Measurements from ENCODE around the gene TBC1D16. TPM values are rescaled to one million over a fixed set of nuclear protein-coding genes. Genes with fewer than 3 reads are reported as not detected.

The TBC1D16 gene
- total RNA-seq, 6 experiments from 2014 or later, result 15.1 to 25.5 (median 17.9) TPM

- H3K9me3 Mint-ChIP-seq, result no peaks in the 10 kb centered on the region
- no peaks in the 10 kb centered on the region; the same call in 1 of the 2 replicates for H3K27me3 Mint-ChIP-seq (ENCODE audit: insufficient read depth)
- no peak overlapping the region for H3K4me3 Mint-ChIP-seq
- DNase-seq, result no peak
- H3K27ac Mint-ChIP-seq, result no peak overlapping the region
- peaks cover 9% of the 10 kb centered on the region; the same call in 1 of the 2 replicates for H3K4me1 Mint-ChIP-seq (ENCODE audit: low read depth)
- TF ChIP-seq CTCF (IDR thresholded peaks at IDR 0.05), result no peak
- H3K36me3 Mint-ChIP-seq (ENCODE audit: low read depth), result no peaks in the 10 kb centered on the region
These were observed 57.2 kb downstream of the TBC1D16 start for GRCh38 chr17:79978548-79978855.

- peaks cover 5% of the 10 kb centered on the region; the same call in 1 of the 2 replicates for H3K4me1 Mint-ChIP-seq (ENCODE audit: low read depth)
- TF ChIP-seq CTCF (IDR thresholded peaks at IDR 0.05), result no peak
- H3K27ac Mint-ChIP-seq, result no peak overlapping the region
- H3K36me3 Mint-ChIP-seq (ENCODE audit: low read depth), result no peaks in the 10 kb centered on the region
- no peak overlapping the region for H3K4me3 Mint-ChIP-seq
- H3K27me3 Mint-ChIP-seq (ENCODE audit: insufficient read depth), result no peaks in the 10 kb centered on the region; the same call in 1 of the 2 replicates
- H3K9me3 Mint-ChIP-seq, result no peaks in the 10 kb centered on the region
- DNase-seq, result no peak
These were observed 57.7 kb downstream of the TBC1D16 start for GRCh38 chr17:79977708-79978547.

GRCh38 chr17:79977161-79977631 lies 58.5 kb downstream of the TBC1D16 start:
- no peaks in the 10 kb centered on the region for H3K9me3 Mint-ChIP-seq
- H3K27ac Mint-ChIP-seq, result no peak overlapping the region
- no peak for TF ChIP-seq CTCF (IDR thresholded peaks at IDR 0.05)
- no peak for DNase-seq
- peaks cover 5% of the 10 kb centered on the region; the same call in 1 of the 2 replicates for H3K4me1 Mint-ChIP-seq (ENCODE audit: low read depth)
- no peaks in the 10 kb centered on the region for H3K36me3 Mint-ChIP-seq (ENCODE audit: low read depth)
- no peaks in the 10 kb centered on the region; the same call in 1 of the 2 replicates for H3K27me3 Mint-ChIP-seq (ENCODE audit: insufficient read depth)
- H3K4me3 Mint-ChIP-seq, result no peak overlapping the region

GRCh38 chr17:79976451-79976850 lies 59.2 kb downstream of the TBC1D16 start:
- Mint-ChIP-seq H3K27me3 (ENCODE audit: insufficient read depth) (no peaks in the 10 kb centered on the region; the same call in 1 of the 2 replicates), H3K4me3 (no peak overlapping the region), H3K9me3 (no peaks in the 10 kb centered on the region), H3K4me1 (ENCODE audit: low read depth) (peaks cover 5% of the 10 kb centered on the region; the same call in 1 of the 2 replicates), H3K36me3 (ENCODE audit: low read depth) (no peaks in the 10 kb centered on the region), H3K27ac (no peak overlapping the region)
- DNase-seq, result no peak
- no peak for TF ChIP-seq CTCF (IDR thresholded peaks at IDR 0.05)

GRCh38 chr17:79975498-79976134 lies 60.1 kb downstream of the TBC1D16 start:
- H3K4me3 Mint-ChIP-seq, result no peak overlapping the region
- no peak overlapping the region for H3K27ac Mint-ChIP-seq
- H3K36me3 Mint-ChIP-seq (ENCODE audit: low read depth), result no peaks in the 10 kb centered on the region
- no peaks in the 10 kb centered on the region; the same call in 1 of the 2 replicates for H3K27me3 Mint-ChIP-seq (ENCODE audit: insufficient read depth)
- TF ChIP-seq CTCF (IDR thresholded peaks at IDR 0.05), result no peak
- peaks cover 5% of the 10 kb centered on the region; the same call in 1 of the 2 replicates for H3K4me1 Mint-ChIP-seq (ENCODE audit: low read depth)
- DNase-seq, result no peak
- H3K9me3 Mint-ChIP-seq, result no peaks in the 10 kb centered on the region
